GM12878 (cell line): ENCODE results near the gene TAF4. TPM values are rescaled to one million over a fixed set of nuclear protein-coding genes. Genes with fewer than 3 reads are reported as not detected.

Experiments
- ATAC-seq: fragments of 200-7000 bp; cut with Tn5 transposase; 3 replicates; pipeline ENCODE4 v1.9.1; 2020; ENCODE audit warnings: mild to moderate bottlenecking, moderate library complexity
- BruUV-seq: library from RNA; stranded (reverse); fragments of 400-500 nt; replicated peaks from 2 replicates; lab custom pipeline; 2021; lab: Mats Ljungman, UMichigan
- CTCF ChIA-PET: fragments of 300-600 bp; sonication (Branson Sonifier 250); formaldehyde crosslinking; extraction: SDS; loops from one replicate; lab custom pipeline; 2021; ENCODE audit warnings: inconsistent platforms; lab: Yijun Ruan, JAX
- POLR2A ChIA-PET: fragments of 350-600 bp; formaldehyde crosslinking; extraction: SDS; loops from one replicate; lab custom pipeline; 2021; ENCODE audit warnings: inconsistent platforms; lab: Charles Lee
- RAD21 ChIA-PET: fragments of 300-600 bp; sonication (Branson Sonifier 250); formaldehyde crosslinking; loops from one replicate; lab custom pipeline; 2023; ENCODE audit warnings: antibody characterized with exemption; ENCODE audit not compliant: unreplicated experiment; lab: Charles Lee
- SMC1A ChIA-PET: fragments of 300-600 bp; sonication (Branson Sonifier 250); formaldehyde crosslinking; loops from one replicate; lab custom pipeline; 2023; ENCODE audit not compliant: unreplicated experiment, uncharacterized antibody; lab: Charles Lee
- DNase-seq: peaks from one replicate; pipeline ENCODE4 v3.0.0-alpha.2; 2011; ENCODE audit warnings: low read depth, low spot score
- FAIRE-seq: peaks from 3 replicates; lab custom pipeline; 2011; peaks lifted over from hg19 to GRCh38; lab: Jason Lieb, UNC
- H2AFZ ChIP-seq: 2 replicates; pipeline ENCODE4 v1.6.0; 2011; ENCODE audit warnings: low read depth, low read length, control low read depth; ENCODE audit not compliant: control insufficient read depth
- H3K27ac ChIP-seq: 2 replicates; pipeline ENCODE4 v1.5.1; 2011; ENCODE audit warnings: control low read depth; ENCODE audit not compliant: control insufficient read depth, insufficient read depth
- H3K27me3 ChIP-seq, 2 experiments: replicated peaks in 1 of 2; 2 replicates each; pipeline versions ENCODE4 v1.6.0 to v1.6.1; 2011; ENCODE audit warnings: low read length in 1 of 2; ENCODE audit not compliant: control insufficient read depth in 2 of 2, insufficient read depth in 2 of 2
- H3K36me3 ChIP-seq, 2 experiments: 2 replicates each; pipeline ENCODE4 v1.5.1; 2011; ENCODE audit warnings: low read length in 1 of 2; ENCODE audit not compliant: control insufficient read depth in 2 of 2, insufficient read depth in 2 of 2
- H3K4me1 ChIP-seq: 2 replicates; pipeline ENCODE4 v1.6.1; 2011; ENCODE audit warnings: mild to moderate bottlenecking, low read length, moderate library complexity, mixed read lengths; ENCODE audit not compliant: control insufficient read depth, insufficient read depth
- H3K4me2 ChIP-seq: 2 replicates; pipeline ENCODE4 v1.6.0; 2011; ENCODE audit warnings: control low read depth; ENCODE audit not compliant: control insufficient read depth, insufficient read depth
- H3K4me3 ChIP-seq: fragments of 200-600 bp; sonication (generic); 2 replicates; pipeline ENCODE4 v1.5.1; 2016
- H3K79me2 ChIP-seq: 2 replicates; pipeline ENCODE4 v1.6.0; 2011; ENCODE audit warnings: low read length; ENCODE audit not compliant: control insufficient read depth, insufficient read depth
- H3K9ac ChIP-seq: 2 replicates; pipeline ENCODE4 v1.8.0; 2011; ENCODE audit warnings: low read length, control low read depth, mixed read lengths; ENCODE audit not compliant: control insufficient read depth, insufficient read depth
- H3K9me3 ChIP-seq: replicated peaks from 3 replicates; pipeline ENCODE4 v1.5.1; 2011; ENCODE audit warnings: mild to moderate bottlenecking, low read length; ENCODE audit not compliant: control insufficient read depth, insufficient read depth
- H4K20me1 ChIP-seq: 2 replicates; pipeline ENCODE4 v1.6.0; 2011; ENCODE audit not compliant: control insufficient read depth, insufficient read depth
- CHD1 ChIP-seq: IDR thresholded peaks from 2 replicates; pipeline ENCODE4 v1.6.1; 2012; ENCODE audit warnings: low read depth, low read length, improper control_type of control experiment
- EGR1 ChIP-seq, 2 experiments: IDR thresholded peaks; 1 replicate in 1 of 2; 2 replicates in 1 of 2; pipeline ENCODE4 v1.6.1; 2011 to 2012; ENCODE audit warnings: low read depth in 2 of 2, low read length in 2 of 2, borderline replicate concordance in 1 of 2, mild to moderate bottlenecking in 1 of 2, moderate library complexity in 1 of 2
- FOS ChIP-seq: IDR thresholded peaks from 3 replicates; pipeline ENCODE4 v1.6.1; 2011; ENCODE audit warnings: borderline replicate concordance; ENCODE audit not compliant: insufficient read length; ENCODE audit errors: extremely low read depth
- NR2F1 ChIP-seq: fragments of 450-650 bp; conservative IDR thresholded peaks from 2 replicates; pipeline ENCODE4 v1.6.1; 2017; ENCODE audit warnings: mild to moderate bottlenecking
- PAX5 ChIP-seq: IDR thresholded peaks from 2 replicates; pipeline ENCODE4 v1.6.1; 2011; ENCODE audit warnings: low read depth, low read length, borderline replicate concordance
- RFX5 ChIP-seq: IDR thresholded peaks from 2 replicates; pipeline ENCODE4 v1.6.1; 2011; ENCODE audit warnings: low read depth, low read length, improper control_type of control experiment
- WGBS: methylation state at CpG from one replicate; pipeline ENCODE4 v1.1.6; 2016; ENCODE audit warnings: low lambda C conversion rate; ENCODE audit not compliant: insufficient replicate concordance, insufficient coverage; ENCODE audit errors: missing lambda C conversion rate; 5-methylcytosine and 5-hydroxymethylcytosine counted together
- in situ Hi-C: fragments of 300-500 bp; cut with MboI; formaldehyde crosslinking; loops from 9 replicates; pipeline ENCODE4 v1.14.3; 2018; ENCODE audit warnings: mixed read lengths
- intact Hi-C: fragments of 100-400 bp; cut with micrococcal nuclease; formaldehyde crosslinking; loops from one replicate; pipeline ENCODE4 v1.14.2; 2022; ENCODE audit not compliant: unreplicated experiment
- polyA plus RNA-seq, 11 experiments: library from polyadenylated mRNA; depleted of rRNA in 4 of 11; unstranded in 6 of 11; stranded (reverse) in 5 of 11; fragments of >200 nt; fragmentation: Nextera tagmentation in 4 of 11; fragmentation: Illumina TruSeq in 1 of 11; extraction: Ambion mirVana in 4 of 11; extraction: Trizol in 1 of 11; gene quantifications; 1 replicate in 1 of 11; 2 replicates in 10 of 11; pipeline versions ENCODE4 v1.2.1 to v1.2.3, GENCODE V29; 2011 to 2016; ENCODE audit warnings: inconsistent platforms in 2 of 11, missing spikeins in 2 of 11, low read depth in 1 of 11
- total RNA-seq, 4 experiments: library from RNA; depleted of rRNA in 3 of 4; stranded (reverse); fragments of >200 nt in 3 of 4; fragmentation: Illumina TruSeq in 1 of 4; extraction: Trizol in 1 of 4; gene quantifications; 2 replicates each; pipeline versions ENCODE4 v1.2.1 to v1.2.3, GENCODE V29; 2013 to 2021
- TF ChIP-seq, protein P1 (sequence below): IDR thresholded peaks from 2 replicates; pipeline ENCODE4 v1.6.1; 2012; ENCODE audit warnings: improper control_type of control experiment, low read depth, low read length; ENCODE audit not compliant: insufficient replicate concordance
- TF ChIP-seq, protein P2 (sequence below): fragments of 450-650 bp; IDR thresholded peaks from 2 replicates; pipeline ENCODE4 v1.6.1; 2016; ENCODE audit warnings: mild to moderate bottlenecking
- TF ChIP-seq, protein P3 (sequence below): fragments of 450-650 bp; formaldehyde crosslinking; IDR thresholded peaks from 2 replicates; pipeline ENCODE4 v1.5.0; 2022; ENCODE audit warnings: mild to moderate bottlenecking, missing genetic modification characterization
- TF ChIP-seq, protein P4 (sequence below): fragments of 450-650 bp; formaldehyde crosslinking; IDR thresholded peaks from 2 replicates; pipeline ENCODE4 v1.4.0; 2022; ENCODE audit warnings: mild to moderate bottlenecking, moderate library complexity

The TAF4 gene
- total and polyA plus RNA-seq, 10 of the 15 experiments (the other 5 are each of a cell fraction or from before 2014, with no cell fraction given) = 0.39 to 16.9 (median 3.4) TPM

DNA sequence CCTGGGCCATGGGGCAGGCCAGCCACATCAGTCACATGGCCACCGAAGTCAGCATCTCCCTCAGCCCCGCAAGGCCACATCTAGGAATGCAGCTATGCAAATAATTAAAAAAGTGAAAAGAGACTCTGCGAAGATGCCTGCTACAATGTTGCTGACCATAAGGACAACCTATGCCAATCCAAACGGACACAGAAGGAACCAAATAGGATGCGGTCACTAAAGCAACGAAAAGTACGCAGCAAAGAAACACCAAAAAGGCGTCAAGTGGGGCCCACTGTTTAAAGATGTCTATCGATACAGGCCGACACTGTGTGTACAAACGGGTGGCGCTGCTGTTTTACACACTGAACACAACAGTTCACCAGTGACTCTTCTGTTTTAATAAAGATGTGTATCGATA, 56.4 kb downstream of the TAF4 start:
- H4K20me1 ChIP-seq = no peaks in the 10 kb centered on the region
- peaks cover 23 to 41% of the 10 kb centered on the region in 2 experiments for H3K36me3 ChIP-seq
- H3K9ac ChIP-seq = no peak overlapping the region
- DNase-seq (no peak), ATAC-seq (no peak), FAIRE-seq (no peak)
- H3K4me2 ChIP-seq = no peak overlapping the region
- POLR2A ChIA-PET = no interaction called here
- in situ Hi-C loops (loop anchor here (25.0 kb wide), 1 partner anchor 378 kb away; the partner anchor contains the start of gene RPS21), intact Hi-C loops (no loop called here)
- H3K27ac ChIP-seq = no peak overlapping the region
- no peaks in the 10 kb centered on the region for H3K4me1 ChIP-seq
- CTCF ChIA-PET = interaction anchor here (1.4 kb wide), 1 partner anchor 132 kb away, joined by 5 read pairs; no protein-coding TSS in a partner anchor
- no peak overlapping the region for H2AFZ ChIP-seq
- no peaks in the 10 kb centered on the region for H3K27me3 ChIP-seq
- no peaks in the 10 kb centered on the region for H3K9me3 ChIP-seq
- SMC1A ChIA-PET = interaction anchor here (0.9 kb wide), 1 partner anchor 127 kb away, joined by 4 read pairs; no protein-coding TSS in a partner anchor
- no TSS peak for BruUV-seq
- no peaks in the 10 kb centered on the region for H3K79me2 ChIP-seq
- 94% methylated on average over 13 of the region's 13 CpGs for WGBS
- no peak overlapping the region for H3K4me3 ChIP-seq
- RAD21 ChIA-PET = interaction anchor here (1.6 kb wide), 1 partner anchor 121 kb away, joined by 3 read pairs; no protein-coding TSS in a partner anchor
- TF ChIP-seq PAX5 (no peak), CHD1 (no peak), FOS (no peak), EGR1 (IDR thresholded peaks at IDR 0.05; ENCODE audit: borderline replicate concordance in 1 of 2, low read depth in 2 of 2, low read length in 2 of 2) (no peak), RFX5 (no peak), NR2F1 (no peak)
- TF ChIP-seq, protein P1, sequence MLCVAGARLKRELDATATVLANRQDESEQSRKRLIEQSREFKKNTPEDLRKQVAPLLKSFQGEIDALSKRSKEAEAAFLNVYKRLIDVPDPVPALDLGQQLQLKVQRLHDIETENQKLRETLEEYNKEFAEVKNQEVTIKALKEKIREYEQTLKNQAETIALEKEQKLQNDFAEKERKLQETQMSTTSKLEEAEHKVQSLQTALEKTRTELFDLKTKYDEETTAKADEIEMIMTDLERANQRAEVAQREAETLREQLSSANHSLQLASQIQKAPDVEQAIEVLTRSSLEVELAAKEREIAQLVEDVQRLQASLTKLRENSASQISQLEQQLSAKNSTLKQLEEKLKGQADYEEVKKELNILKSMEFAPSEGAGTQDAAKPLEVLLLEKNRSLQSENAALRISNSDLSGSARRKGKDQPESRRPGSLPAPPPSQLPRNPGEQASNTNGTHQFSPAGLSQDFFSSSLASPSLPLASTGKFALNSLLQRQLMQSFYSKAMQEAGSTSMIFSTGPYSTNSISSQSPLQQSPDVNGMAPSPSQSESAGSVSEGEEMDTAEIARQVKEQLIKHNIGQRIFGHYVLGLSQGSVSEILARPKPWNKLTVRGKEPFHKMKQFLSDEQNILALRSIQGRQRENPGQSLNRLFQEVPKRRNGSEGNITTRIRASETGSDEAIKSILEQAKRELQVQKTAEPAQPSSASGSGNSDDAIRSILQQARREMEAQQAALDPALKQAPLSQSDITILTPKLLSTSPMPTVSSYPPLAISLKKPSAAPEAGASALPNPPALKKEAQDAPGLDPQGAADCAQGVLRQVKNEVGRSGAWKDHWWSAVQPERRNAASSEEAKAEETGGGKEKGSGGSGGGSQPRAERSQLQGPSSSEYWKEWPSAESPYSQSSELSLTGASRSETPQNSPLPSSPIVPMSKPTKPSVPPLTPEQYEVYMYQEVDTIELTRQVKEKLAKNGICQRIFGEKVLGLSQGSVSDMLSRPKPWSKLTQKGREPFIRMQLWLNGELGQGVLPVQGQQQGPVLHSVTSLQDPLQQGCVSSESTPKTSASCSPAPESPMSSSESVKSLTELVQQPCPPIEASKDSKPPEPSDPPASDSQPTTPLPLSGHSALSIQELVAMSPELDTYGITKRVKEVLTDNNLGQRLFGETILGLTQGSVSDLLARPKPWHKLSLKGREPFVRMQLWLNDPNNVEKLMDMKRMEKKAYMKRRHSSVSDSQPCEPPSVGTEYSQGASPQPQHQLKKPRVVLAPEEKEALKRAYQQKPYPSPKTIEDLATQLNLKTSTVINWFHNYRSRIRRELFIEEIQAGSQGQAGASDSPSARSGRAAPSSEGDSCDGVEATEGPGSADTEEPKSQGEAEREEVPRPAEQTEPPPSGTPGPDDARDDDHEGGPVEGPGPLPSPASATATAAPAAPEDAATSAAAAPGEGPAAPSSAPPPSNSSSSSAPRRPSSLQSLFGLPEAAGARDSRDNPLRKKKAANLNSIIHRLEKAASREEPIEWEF = no peak
- TF ChIP-seq, protein P2, sequence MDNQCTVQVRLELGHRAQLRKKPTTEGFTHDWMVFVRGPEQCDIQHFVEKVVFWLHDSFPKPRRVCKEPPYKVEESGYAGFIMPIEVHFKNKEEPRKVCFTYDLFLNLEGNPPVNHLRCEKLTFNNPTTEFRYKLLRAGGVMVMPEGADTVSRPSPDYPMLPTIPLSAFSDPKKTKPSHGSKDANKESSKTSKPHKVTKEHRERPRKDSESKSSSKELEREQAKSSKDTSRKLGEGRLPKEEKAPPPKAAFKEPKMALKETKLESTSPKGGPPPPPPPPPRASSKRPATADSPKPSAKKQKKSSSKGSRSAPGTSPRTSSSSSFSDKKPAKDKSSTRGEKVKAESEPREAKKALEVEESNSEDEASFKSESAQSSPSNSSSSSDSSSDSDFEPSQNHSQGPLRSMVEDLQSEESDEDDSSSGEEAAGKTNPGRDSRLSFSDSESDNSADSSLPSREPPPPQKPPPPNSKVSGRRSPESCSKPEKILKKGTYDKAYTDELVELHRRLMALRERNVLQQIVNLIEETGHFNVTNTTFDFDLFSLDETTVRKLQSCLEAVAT = no peak
- TF ChIP-seq, protein P3, sequence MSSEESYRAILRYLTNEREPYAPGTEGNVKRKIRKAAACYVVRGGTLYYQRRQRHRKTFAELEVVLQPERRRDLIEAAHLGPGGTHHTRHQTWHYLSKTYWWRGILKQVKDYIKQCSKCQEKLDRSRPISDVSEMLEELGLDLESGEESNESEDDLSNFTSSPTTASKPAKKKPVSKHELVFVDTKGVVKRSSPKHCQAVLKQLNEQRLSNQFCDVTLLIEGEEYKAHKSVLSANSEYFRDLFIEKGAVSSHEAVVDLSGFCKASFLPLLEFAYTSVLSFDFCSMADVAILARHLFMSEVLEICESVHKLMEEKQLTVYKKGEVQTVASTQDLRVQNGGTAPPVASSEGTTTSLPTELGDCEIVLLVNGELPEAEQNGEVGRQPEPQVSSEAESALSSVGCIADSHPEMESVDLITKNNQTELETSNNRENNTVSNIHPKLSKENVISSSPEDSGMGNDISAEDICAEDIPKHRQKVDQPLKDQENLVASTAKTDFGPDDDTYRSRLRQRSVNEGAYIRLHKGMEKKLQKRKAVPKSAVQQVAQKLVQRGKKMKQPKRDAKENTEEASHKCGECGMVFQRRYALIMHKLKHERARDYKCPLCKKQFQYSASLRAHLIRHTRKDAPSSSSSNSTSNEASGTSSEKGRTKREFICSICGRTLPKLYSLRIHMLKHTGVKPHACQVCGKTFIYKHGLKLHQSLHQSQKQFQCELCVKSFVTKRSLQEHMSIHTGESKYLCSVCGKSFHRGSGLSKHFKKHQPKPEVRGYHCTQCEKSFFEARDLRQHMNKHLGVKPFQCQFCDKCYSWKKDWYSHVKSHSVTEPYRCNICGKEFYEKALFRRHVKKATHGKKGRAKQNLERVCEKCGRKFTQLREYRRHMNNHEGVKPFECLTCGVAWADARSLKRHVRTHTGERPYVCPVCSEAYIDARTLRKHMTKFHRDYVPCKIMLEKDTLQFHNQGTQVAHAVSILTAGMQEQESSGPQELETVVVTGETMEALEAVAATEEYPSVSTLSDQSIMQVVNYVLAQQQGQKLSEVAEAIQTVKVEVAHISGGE (CRISPR knock-in tag) = no peak
- TF ChIP-seq, protein P4, sequence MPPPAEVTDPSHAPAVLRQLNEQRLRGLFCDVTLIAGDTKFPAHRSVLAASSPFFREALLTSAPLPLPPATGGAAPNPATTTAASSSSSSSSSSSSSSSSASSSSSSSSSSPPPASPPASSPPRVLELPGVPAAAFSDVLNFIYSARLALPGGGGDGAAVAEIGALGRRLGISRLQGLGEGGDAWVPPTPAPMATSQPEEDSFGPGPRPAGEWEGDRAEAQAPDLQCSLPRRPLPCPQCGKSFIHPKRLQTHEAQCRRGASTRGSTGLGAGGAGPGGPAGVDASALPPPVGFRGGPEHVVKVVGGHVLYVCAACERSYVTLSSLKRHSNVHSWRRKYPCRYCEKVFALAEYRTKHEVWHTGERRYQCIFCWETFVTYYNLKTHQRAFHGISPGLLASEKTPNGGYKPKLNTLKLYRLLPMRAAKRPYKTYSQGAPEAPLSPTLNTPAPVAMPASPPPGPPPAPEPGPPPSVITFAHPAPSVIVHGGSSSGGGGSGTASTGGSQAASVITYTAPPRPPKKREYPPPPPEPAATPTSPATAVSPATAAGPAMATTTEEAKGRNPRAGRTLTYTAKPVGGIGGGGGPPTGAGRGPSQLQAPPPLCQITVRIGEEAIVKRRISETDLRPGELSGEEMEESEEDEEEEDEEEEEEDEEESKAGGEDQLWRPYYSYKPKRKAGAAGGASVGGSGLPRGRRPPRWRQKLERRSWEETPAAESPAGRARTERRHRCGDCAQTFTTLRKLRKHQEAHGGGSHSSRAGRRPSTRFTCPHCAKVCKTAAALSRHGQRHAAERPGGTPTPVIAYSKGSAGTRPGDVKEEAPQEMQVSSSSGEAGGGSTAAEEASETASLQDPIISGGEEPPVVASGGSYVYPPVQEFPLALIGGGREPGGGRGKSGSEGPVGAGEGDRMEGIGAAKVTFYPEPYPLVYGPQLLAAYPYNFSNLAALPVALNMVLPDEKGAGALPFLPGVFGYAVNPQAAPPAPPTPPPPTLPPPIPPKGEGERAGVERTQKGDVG = no peak
